ENCODE results near the gene SLC35B4.
A peak's percentile ranks its signal among the peaks of the same experiment; 100 is the strongest.

The SLC35B4 gene

DNA sequence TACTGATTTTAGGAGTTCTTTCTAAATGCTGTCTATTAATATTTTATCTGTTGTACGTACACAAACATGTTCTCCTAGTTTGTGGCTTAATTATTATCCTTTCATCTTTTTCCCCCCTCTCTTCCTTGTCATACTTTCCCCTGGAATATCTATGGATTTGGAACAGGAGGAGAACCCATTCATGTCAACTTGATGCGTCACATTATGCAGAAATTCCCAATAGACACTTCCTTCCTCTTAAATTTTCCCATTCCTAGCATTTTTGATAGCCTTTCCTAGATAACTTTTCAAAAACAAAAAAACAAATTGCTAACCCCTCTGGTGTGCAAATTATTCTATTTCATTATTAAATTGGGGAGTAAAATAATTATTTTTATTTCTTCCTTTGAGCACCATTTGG is 36.2 kb downstream of the SLC35B4 start:
- DNase-seq (ENCODE audit: insufficient read length, low spot score), result no peak
- TF ChIP-seq, protein P1, sequence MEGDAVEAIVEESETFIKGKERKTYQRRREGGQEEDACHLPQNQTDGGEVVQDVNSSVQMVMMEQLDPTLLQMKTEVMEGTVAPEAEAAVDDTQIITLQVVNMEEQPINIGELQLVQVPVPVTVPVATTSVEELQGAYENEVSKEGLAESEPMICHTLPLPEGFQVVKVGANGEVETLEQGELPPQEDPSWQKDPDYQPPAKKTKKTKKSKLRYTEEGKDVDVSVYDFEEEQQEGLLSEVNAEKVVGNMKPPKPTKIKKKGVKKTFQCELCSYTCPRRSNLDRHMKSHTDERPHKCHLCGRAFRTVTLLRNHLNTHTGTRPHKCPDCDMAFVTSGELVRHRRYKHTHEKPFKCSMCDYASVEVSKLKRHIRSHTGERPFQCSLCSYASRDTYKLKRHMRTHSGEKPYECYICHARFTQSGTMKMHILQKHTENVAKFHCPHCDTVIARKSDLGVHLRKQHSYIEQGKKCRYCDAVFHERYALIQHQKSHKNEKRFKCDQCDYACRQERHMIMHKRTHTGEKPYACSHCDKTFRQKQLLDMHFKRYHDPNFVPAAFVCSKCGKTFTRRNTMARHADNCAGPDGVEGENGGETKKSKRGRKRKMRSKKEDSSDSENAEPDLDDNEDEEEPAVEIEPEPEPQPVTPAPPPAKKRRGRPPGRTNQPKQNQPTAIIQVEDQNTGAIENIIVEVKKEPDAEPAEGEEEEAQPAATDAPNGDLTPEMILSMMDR (IDR thresholded peaks at IDR 0.05; ENCODE audit: insufficient read depth, missing control alignments), result no peak
- no peak for FAIRE-seq

DNA sequence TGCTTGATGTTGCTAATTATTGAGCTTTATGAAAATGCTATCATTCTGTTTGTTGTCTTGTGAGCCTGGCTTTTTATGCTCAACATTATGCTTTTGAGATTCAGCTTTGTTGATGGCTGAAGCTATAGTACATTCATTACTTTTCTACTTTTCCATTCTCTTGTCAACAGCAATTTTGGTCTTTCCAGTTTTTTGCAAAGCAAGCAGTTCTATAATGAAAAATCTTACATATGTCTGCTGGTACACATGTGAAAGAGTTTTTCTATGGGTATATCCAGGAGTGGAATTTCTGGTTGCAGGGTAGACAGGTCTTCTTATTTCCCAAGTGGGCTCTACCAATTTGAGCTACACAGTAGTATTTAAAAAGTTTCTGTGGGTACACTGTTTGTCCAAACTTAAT is 36.8 kb downstream of the SLC35B4 start:
- DNase-seq (ENCODE audit: insufficient read length, low spot score) (no peak), FAIRE-seq (no peak)
- TF ChIP-seq, protein P1 (IDR thresholded peaks at IDR 0.05; ENCODE audit: insufficient read depth, missing control alignments), result no peak

DNA sequence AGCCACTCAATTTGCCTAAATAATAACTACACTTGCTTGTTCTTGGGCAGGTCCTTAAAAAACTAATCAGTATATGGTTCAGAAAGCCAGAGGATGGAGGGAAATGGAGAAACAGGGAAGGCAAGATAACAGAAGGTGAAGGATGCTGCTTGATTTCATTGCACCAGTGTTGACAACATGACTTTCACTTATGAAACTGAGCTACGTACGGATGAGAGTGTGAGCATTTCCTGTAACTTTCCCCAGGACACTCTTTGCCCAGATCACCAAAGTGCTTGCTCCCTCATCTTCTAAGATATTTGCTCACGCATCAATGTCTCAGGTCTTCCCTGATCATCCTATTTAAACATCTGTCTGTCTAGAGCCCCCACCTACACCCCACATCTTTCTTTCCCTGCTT is 37.4 kb downstream of the SLC35B4 start:
- TF ChIP-seq, protein P1 (IDR thresholded peaks at IDR 0.05; ENCODE audit: insufficient read depth, missing control alignments), result no peak
- DNase-seq (ENCODE audit: insufficient read length, low spot score) (no peak), FAIRE-seq (no peak)

DNA sequence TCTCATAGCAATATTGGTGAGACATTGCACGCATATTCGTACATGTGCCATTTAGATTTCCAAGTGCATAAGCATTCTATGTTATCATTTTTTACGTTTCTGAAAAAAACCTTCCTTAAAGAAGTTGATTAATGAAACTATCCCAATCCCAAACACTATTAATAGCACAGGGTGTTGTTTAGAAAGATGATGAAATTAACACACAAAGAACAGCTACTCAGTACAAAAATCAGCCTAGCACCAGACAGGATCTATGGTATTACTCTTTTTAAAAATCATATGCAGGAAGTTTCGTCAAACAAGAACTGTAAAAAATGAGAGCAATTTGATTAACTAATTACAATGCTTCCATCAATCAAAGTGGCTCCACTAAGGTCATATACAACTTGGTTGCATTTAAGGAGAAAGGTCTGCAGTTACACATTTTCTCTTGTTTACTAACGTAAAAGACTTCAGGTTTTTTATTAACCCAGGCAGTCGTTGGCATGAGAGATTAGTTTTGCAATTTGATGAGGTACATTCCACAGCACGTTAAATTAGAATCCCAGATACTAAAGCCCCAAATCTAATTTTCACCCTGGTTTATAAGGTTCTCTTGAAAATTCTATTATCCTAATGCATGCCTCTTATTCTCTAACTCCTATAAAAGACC is 38.1 kb downstream of the SLC35B4 start:
- FAIRE-seq, result no peak
- no peak for DNase-seq (ENCODE audit: insufficient read length, low spot score)
- TF ChIP-seq, protein P1 (IDR thresholded peaks at IDR 0.05; ENCODE audit: insufficient read depth, missing control alignments), result no peak

DNA sequence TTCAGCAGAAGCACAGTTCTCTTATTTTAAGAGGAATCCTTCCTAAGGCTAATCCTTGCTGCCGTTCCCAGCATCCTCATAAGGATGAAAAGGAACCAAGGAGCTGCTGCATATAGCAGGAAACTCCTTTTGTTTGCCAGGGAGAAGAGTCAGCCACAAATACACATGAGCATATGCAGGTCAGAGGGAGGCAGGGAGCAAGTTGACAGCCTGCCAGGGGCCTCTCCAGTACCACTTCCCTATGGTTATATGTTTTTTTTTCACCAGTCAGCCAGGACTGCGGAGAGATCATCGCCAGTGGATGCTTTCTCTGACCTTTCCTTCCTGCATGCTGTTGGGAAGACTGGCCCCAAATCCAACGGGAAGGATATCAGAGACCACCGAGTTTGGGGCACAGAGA is 39.8 kb downstream of the SLC35B4 start:
- no peak for DNase-seq (ENCODE audit: insufficient read length, low spot score)
- TF ChIP-seq, protein P1 (IDR thresholded peaks at IDR 0.05; ENCODE audit: insufficient read depth, missing control alignments), result no peak
- FAIRE-seq, result no peak

DNA sequence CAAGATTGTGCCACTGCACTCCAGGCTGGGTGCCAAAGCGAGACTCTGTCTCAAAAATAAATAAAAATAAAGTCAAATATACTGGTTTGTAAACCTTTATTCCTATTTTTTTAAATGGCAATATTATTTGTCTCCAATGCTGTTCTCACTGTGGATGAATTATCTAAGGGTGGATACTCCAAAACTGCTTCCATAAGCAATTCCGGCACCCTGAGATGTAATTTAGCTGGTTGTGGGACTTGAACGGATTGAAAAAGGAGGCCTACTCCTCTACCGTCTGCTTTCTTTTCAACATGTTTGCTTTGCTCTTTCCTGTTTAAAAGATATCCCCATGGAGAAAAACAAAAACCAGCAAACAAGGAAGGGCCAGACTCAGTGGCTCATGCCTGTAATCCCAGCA is 54.4 kb downstream of the SLC35B4 start:
- TF ChIP-seq, protein P1 (IDR thresholded peaks at IDR 0.05; ENCODE audit: insufficient read depth, missing control alignments), result no peak
- FAIRE-seq, result no peak

DNA sequence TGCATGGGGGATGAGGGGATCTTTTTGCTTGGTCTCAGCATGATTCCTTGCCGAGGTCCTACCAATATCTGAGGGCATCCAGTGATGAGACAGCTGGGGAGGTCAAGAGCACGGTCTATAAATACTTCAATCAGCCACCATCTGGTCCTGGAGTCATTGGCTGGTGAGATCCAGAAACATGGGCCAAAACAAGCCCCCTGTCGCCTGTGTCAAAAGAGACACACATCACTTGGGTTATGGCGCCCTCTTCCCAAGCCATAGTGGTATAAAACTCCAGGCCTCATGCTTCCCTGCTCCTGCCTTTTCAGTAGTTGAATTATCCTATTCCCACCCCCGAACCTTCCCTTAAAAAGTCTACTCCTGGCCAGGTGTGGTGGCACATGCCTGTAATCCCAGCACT is 60.9 kb downstream of the SLC35B4 start:
- TF ChIP-seq, protein P1 (IDR thresholded peaks at IDR 0.05; ENCODE audit: insufficient read depth, missing control alignments), result peak; percentile 19
- FAIRE-seq (no peak), DNase-seq (ENCODE audit: insufficient read length, low spot score) (no peak)

More for the DNA sequence above, 54.4 kb downstream of the SLC35B4 start:
- DNase-seq (ENCODE audit: insufficient read length, low spot score), result no peak
